GM19324 (cell line): ENCODE measurements around the gene SORL1.

Experiments
- ATAC-seq: cut with Tn5 transposase; IDR thresholded peaks from one replicate; pipeline ENCODE4 v1.9.1; 2021; ENCODE audit warnings: mild to moderate bottlenecking, moderate library complexity; ENCODE audit not compliant: unreplicated experiment, low FRiP score

SORL1 gene

DNA sequence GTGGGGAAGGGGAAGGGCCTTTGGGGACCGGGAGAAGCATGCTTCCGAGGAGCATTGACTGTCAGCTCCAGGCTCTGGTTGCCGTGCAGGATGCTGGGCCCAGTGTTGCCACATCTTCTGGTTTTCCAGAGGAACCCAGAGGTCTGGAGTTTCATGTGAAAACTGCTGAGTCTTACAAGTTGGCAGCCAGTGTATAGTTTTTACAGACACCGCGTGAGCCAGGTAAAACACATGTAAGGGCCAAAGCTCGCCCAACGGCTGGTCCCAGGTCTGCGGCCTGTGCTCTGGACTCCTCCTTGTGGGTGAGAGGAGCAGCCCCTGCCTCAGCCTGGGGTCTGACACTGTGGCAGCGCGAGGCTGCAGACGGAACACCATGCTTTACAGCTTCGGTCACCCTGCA lies 19.1 kb downstream of the SORL1 start:
- no peak for ATAC-seq

GRCh38 chr11:121472312-121472711 lies 20.2 kb downstream of the SORL1 start:
- no peak for ATAC-seq

GRCh38 chr11:121473064-121473777 lies 21.1 kb downstream of the SORL1 start:
- ATAC-seq: no peak

DNA sequence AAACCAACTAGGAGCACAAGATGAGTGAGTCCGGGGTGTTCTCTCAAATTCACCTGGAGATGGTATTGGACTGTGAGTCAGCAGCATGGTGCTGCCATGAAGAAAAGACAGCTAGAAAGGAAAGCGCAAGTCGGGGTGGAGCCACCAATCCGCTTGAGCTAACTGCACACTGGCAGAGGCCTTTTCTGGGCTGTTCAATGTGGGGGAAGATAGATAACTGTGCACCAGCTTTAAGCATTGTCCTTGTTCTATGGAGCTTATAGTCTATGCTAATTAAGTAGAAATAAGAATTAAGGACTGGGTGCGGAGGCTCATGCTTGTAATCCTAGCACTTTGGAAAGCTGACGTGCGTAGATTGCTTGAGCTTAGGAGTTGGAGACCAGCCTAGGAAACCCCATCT lies 22.6 kb downstream of the SORL1 start:
- no peak for ATAC-seq

DNA sequence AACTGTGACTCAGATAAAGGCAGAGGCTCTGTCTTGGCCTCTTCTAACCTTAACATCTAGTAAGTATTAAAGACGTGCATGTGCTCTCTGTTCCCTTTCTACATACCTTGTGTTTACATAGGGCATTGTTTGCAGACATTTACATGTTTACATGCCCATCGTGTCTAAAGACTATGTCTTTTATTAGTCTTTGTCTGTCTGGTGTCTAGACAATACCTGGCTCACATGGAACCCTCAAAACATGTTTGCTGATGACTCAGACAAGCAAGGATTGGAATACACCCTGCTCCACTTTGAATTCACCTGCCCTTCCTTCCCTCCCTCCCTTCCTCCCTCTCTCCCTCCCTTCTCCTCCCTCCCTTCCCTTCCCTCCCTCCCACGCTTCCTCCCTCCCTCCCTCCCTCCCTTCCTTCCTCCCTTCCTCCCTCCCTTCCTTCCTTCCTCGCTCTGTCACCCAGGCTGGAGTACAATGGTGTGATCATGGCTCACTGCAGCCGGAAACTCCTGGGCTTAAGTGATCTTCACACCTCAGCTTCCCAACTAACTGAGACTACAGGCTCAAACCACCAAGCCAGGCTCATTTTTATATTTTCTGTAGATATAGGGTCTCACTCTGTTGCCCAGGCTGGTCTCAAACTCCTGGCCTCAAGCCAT lies 24.4 kb downstream of the SORL1 start:
- no peak for ATAC-seq

- no peak for ATAC-seq
Measured at GRCh38 chr11:121478226-121478894, 26.2 kb downstream of the SORL1 start.

- ATAC-seq: no peak
Measured at GRCh38 chr11:121478895-121479697, 27.0 kb downstream of the SORL1 start.

DNA sequence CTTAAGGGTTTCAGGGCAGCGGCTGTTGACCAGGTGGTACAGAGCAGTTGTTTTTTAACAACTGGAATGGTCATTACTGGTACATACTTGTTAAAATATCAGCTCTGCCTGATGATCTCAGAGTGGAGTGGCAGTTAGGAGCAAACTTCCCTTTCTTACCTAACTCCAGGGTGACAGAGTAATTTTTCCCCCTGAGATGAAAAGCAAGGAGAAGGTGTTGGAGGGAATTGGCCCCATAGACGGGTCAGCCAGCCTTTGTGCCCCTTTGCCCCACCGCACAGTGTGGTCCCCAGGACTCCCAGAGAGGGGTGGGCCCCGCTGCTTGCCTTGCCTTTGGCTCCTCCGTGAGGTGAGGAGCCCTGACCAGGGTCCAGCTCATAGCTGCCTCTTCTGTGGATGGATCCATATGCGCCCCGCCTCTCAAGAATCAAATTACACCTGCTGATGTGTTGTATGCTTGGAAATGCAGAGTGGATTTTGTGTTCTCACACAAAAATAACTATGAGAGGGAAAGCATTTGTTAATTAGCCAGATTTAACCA lies 27.7 kb downstream of the SORL1 start:
- no peak for ATAC-seq

DNA sequence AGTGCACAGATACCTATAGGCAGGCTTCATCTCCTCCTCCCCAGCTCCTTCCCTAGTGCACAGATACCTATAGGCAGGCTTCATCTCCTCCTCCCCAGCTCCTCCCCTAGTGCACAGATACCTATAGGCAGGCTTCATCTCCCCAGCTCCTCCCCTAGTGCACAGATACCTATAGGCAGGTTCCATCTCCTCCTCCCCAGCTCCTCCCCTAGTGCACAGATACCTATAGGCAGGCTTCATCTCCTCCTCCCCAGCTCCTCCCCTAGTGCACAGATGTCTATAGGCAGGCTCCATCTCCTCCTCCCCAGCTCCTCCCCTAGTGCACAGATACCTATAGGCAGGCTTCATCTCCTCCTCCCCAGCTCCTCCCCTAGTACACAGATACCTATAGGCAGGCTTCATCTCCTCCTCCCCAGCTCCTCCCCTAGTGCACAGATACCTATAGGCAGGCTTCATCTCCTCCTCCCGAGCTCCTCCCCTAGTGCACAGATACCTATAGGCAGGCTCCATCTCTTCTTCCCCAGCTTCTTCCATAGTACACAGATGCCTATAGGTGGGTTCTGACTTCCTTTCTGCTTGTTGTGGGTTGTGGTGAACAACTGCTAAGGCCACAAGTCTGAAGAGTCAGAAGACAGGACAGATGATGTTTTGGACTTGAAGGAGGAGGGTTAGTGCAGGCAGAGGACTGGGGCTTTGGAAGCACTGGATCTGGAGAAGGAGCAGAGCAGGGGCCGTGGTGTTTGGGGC lies 29.5 kb downstream of the SORL1 start:
- ATAC-seq: peak; percentile 23

GRCh38 chr11:121482231-121483129 lies 30.4 kb downstream of the SORL1 start:
- peak; percentile 92 for ATAC-seq

DNA sequence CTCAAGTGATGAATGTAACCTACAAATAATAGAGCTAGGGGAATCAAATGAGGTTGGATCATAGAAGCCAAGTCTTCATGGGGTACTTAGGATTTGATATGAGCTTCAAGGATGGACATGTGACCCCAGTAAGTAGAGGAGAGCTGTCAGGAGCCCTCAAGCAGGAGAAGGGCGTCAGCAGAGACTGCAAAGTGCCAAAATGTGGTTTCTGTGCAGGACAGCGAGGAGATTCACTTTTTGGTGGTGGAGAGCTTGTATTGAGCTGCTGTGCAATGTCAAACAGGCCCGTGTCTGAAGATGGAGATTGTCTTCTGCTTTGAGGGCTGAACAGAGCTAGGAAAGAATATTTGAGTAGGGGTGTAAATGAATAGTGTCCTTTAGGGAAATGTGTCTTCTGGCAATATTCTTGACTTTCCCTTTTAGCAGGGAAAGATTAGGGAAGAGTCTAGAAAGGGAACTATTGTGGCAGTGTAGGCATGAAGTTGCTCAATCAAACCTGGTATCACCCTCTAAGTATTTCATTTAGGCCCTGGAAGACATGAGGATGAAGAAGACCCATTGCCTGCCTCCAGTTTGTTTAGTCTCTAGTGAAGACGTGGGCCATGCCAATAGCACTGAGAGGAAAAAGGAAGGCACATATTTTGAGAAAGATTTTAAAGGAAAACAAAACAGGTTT lies 31.8 kb downstream of the SORL1 start:
- ATAC-seq: no peak

DNA sequence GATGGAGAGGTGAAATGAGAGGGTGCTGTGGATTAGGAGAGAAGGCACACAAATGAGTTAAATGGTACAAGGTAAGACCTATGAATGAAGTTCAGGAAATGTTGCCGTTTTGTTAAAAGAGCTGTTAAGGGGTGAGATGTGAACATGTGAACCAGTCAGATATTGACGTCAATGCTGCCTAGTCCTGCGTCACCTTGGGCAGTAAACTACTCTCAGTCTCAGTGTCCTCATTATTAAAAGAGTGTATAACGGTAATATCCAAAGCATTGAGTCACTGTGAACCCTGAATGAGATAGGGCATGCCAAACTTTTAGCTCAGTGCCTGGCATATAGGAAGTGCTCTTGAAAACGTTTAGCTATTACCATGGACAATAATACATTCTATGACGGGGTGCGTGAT lies 33.1 kb downstream of the SORL1 start:
- no peak for ATAC-seq

GRCh38 chr11:121486054-121486453 lies 33.9 kb downstream of the SORL1 start:
- ATAC-seq: no peak

DNA sequence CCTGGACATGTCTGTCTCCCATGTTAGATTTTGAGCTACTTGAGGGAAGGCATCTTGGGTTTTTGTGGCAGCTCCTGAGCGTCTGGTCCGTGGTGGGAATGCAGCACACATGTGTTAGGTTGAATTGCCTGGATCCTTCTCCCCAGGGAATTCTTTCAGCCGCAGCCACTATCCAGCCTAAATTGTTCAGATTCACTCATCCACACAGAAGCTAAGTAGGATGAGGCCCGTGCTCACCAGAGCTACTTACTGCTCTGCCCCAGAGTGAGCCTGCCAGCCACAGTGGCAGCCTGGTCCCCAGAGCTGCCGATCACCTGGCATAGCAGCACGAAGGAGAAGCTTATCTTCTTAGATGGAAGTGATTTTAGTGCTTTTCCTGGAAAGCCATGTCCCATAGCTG lies 35.1 kb downstream of the SORL1 start:
- ATAC-seq: no peak

GRCh38 chr11:121488170-121488569 lies 36.1 kb downstream of the SORL1 start:
- ATAC-seq: no peak

DNA sequence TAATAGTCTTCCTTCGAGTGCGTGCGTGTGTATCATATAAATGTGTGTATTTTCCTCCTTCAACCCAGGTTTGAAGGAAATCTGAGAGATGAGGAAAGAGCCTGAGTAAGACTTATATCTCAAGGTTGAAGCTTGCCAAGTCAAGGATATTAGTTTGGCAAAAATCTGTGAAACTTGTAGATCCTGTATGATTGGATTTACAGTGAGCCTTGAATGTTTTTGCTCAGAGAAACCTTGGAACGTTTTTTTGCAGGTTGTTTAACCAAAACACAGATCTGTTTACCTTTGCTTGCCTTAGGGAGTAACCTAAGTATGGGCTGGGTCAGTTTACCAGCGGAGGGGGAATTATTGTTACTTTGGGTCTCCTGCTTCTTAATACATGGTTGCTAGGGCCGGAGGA lies 36.5 kb downstream of the SORL1 start:
- ATAC-seq: no peak

GRCh38 chr11:121489823-121490222 lies 37.7 kb downstream of the SORL1 start:
- no peak for ATAC-seq

DNA sequence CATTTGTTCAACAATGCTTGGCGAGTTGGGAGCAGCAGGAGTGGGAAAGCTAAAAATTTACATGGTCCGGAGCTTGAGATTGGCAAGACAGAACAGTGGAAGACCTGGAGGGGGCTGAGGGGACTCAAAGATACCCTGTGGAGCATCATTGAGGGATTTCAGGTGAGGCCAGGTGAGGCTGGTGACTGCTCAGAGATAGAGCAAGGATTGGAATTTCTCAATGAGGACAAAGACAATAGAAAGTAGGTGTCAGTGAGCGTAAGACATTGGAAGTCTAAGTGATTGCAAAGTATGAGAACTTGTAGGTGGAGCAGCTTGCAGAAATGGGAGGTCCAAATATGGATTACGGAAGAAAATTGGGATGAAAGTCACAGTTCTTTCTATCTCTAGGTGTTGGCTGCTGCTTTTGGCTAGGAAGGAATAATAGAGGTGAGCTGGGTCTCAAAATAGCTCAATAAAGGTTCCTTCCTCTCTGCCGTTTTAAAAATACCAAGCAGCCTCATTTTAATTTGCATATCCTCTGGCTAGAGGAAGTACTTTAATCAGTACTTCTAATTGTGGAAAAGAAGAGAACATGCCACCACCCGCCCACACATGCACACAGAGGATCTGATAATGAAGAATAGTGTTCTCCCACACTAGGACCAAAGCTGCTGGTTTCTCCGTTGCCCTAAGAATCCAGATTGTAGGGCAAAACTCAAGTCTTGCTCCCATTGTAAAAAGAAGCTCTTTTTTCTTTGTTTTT lies 42.4 kb downstream of the SORL1 start:
- ATAC-seq: peak; percentile 75
